Keratinocyte (primary cell): ENCODE measurements around the gene FGF4.

Source experiments
- EZH2 ChIP-seq: IDR thresholded peaks from one replicate; pipeline ENCODE4 v1.6.1; 2012; ENCODE audit warnings: inconsistent platforms, mild to moderate bottlenecking, low read length, moderate library complexity
- TF ChIP-seq, protein P1 (sequence below), 3 experiments: IDR thresholded peaks in 1 of 3; conservative IDR thresholded peaks in 1 of 3; optimal IDR thresholded peaks in 1 of 3; 2 replicates in 2 of 3; 3 replicates in 1 of 3; pipeline versions ENCODE3 to v1.5.1; 2011; ENCODE audit warnings: low read length in 3 of 3, mild to moderate bottlenecking in 3 of 3, moderate library complexity in 2 of 3, control low read depth in 1 of 3, inconsistent platforms in 1 of 3; ENCODE audit not compliant: insufficient read depth in 2 of 3; ENCODE audit errors: extremely low read depth in 1 of 3

DNA sequence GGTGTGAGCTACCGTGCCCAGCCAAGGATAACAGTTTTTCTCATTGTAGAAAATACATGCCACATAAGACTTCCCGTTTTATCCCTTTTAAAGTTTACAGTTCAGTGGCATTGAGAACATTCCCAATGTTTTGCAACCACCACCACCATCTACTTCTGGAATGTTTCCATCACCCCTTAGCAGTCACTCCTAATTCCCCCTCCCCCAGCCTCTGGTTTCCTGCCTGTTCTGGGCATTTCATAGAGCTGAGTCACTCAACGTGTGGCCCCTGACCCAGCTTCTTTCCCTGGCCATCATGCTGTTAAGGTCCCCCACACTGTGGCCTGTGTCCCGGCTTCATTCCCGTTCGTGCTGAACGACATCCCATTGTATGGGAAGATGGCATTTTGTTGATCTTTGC is 30.7 kb downstream of the FGF4 start:
- TF ChIP-seq, protein P1, sequence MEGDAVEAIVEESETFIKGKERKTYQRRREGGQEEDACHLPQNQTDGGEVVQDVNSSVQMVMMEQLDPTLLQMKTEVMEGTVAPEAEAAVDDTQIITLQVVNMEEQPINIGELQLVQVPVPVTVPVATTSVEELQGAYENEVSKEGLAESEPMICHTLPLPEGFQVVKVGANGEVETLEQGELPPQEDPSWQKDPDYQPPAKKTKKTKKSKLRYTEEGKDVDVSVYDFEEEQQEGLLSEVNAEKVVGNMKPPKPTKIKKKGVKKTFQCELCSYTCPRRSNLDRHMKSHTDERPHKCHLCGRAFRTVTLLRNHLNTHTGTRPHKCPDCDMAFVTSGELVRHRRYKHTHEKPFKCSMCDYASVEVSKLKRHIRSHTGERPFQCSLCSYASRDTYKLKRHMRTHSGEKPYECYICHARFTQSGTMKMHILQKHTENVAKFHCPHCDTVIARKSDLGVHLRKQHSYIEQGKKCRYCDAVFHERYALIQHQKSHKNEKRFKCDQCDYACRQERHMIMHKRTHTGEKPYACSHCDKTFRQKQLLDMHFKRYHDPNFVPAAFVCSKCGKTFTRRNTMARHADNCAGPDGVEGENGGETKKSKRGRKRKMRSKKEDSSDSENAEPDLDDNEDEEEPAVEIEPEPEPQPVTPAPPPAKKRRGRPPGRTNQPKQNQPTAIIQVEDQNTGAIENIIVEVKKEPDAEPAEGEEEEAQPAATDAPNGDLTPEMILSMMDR (optimal IDR thresholded peaks at IDR 0.05 in 1 of 3, IDR thresholded peaks at IDR 0.05 in 1 of 3, conservative IDR thresholded peaks at IDR 0.05 in 1 of 3; ENCODE audit: extremely low read depth in 1 of 3, insufficient read depth in 2 of 3, low read length in 3 of 3) = no peak
- no peak for TF ChIP-seq EZH2
